ENCODE data around the gene ZNF831.

GRCh38 chr20:59143326-59143725 lies 20.3 kb upstream of the ZNF831 start:
- TF ChIP-seq POLR2A (IDR thresholded peaks at IDR 0.05; ENCODE audit: borderline replicate concordance, extremely low read depth, insufficient read depth, insufficient read length) (no peak), CTCF (IDR thresholded peaks at IDR 0.05 in 2 of 3, conservative IDR thresholded peaks at IDR 0.05 in 1 of 3; ENCODE audit: borderline replicate concordance in 1 of 3, insufficient read depth in 1 of 3, low read depth in 2 of 3, low read length in 2 of 3) (no peak)
